ENCODE results near the gene CYGB.
"Not testable (repeated sequence)": the region's sequence is repeated elsewhere in the genome, so short reads cannot be mapped to it uniquely, and the experiment has no call there.

CYGB gene

DNA sequence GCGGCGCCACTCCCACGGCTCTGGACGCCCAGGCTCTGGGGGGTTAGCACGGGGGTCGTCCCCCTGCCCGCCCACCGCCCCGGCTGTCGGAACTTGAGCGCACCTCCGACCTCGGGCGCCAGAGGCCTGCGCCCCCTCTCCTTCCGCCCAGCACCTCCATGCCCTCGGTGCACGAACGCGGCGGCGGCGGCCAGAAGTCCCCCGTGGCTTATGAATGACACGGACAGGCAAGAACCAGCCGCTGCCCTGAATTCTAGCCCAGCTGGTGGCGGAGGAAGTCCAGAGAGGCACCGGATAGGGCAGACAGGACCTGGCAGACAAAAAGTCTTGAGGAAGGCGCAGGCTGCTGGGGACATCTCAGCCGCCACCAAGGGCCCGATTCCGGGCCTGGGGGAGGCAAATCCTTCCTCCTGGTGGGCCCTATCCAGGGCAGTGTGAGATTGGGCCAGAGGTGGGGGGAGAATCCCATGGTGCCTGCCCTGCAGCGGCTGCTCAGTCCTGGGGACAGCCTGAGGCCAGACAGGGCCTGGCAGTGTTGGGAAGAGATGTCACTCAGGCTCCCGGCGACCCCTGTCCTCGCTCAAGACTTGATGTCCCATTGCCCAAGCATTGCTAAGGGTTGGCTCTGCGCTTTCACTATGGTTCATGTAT is 897 bp upstream of the CYGB start:
- no peak for DNase-seq (ENCODE audit: low read depth in 3 of 3)

DNA sequence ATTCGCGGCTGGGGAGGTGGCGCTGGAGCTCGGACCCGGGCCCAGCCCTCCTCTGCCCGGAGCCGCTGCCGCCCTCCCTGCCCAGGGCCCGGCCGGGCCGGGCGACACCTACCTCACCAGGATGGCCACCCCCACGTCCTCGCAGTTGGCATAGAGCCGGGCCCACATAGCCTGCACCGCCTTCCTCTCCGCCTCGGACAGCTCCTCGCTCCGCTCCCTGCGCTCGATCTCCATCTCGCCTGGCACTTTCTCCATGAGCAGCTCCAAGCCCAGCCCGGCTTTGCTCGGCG is 276 bp downstream of the CYGB start:
- no peak for DNase-seq (ENCODE audit: low read depth in 3 of 3)

DNA sequence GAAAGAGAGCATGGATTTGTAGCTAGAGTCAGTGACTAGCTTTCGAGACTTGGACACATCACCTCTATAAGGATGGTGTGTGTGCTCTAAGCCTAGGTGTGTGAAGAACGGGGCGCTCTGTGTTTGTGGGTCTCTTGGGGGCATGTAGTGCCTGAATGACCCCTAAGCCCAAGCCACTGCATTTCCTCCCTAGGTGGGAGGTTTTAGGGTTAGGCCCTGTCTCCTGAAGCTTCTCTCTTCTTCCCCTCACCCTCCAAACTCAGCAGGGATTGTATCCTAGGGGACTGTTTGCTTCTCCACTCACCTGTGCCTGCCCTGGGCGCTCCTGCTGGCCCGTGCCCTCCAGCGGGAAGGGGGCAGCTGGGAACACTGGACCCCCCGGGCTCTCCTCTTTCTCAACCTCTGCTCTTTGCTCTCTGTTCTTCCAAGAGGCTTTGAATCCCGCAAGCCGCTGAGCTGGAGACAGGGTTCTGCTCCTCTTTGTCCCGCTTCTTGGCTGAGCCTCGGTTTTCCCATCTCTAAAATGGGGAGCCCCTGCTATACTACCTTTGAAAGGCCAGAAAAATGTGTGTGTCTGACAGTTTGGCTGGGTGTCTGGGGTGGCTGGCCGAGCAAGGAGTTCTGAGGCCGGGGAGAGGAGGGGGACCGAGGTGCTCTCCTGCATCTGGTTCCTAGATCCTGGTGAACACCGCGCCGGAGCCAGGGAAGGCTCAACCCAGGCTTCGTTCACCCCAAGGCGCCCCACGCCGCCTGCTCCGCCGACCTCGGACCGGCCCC is 810 bp downstream of the CYGB start:
- DNase-seq (ENCODE audit: low read depth in 3 of 3): no peak

DNA sequence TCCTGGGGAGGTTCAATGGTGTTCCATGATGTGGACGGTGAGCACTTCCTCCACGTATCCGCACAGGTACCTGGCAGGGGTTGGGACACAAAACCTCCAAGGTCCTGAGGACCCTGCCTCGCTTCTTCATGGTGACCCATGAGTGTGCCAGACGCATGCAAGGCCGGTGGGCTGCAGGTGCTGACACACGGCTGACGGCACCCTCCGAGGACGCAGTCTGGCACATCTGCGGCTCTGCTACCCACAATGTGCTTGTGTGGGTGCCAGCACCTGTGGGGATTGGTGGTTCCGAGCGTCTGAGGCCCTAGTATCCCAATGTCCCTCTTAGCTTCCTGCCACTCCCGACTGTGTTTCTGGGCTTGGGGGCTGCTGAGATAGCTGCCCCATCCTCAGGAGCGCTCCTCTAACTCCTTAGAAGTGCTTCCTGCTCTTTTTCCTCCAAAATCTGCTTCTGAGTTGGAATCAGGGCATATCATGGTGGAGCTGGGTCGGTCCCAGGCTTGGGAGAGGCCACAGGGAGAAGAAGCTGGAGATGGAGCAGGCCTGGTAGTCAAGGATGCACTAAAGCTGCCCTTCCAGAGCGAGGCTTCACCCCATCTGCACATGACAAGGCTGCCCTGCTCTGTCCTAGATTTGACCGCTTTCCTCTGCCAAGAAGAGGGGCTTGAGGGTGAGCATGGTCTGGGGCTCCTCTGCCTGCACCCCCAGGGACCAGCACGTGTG is 1.6 kb downstream of the CYGB start:
- DNase-seq (ENCODE audit: low read depth in 3 of 3): no peak

DNA sequence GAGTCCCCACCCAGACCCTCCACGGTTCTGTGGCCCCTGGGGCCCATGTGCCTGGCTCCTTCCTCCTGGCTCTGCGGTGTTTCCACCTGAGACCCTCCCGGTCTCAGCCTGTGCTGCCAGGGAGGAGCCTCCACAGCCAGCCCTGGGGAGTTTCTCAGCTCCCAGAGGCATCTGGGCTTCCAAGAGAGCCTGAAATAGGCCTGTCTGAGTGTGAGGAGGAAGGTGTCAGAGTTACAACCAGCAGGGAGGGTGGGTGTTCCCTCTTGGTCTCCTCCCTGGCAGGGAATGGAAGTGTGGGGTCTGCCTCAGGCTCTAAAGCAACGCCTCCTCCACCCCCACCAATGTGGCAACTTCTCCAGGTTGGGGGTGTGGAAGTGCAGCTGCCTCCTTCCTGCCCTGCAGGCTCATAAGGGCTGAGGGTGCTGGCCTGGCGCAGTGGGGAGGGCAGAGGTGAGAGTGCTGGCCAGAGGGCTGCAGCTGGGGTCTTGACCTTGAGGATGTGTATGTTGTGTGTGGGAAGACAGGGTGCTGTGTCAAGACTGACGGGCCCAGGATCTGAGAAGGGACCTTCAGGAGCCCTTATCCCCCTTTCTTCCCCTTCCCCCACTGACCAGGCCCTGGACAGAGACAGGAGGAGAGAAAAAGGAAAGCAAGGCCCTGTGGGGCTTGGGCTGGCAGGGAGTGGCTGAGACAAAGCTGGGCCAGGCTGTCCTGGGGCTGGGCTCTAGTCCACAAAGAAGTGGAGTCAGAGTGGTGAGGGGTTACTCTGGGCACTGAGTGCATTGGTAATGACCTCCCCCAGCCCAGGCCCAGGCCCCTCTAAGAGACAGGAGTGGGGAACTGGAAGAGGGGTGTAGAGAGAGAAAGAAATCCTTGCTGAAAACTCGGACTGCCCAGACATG is 2.4 kb downstream of the CYGB start:
- no peak for DNase-seq (ENCODE audit: low read depth in 3 of 3)

DNA sequence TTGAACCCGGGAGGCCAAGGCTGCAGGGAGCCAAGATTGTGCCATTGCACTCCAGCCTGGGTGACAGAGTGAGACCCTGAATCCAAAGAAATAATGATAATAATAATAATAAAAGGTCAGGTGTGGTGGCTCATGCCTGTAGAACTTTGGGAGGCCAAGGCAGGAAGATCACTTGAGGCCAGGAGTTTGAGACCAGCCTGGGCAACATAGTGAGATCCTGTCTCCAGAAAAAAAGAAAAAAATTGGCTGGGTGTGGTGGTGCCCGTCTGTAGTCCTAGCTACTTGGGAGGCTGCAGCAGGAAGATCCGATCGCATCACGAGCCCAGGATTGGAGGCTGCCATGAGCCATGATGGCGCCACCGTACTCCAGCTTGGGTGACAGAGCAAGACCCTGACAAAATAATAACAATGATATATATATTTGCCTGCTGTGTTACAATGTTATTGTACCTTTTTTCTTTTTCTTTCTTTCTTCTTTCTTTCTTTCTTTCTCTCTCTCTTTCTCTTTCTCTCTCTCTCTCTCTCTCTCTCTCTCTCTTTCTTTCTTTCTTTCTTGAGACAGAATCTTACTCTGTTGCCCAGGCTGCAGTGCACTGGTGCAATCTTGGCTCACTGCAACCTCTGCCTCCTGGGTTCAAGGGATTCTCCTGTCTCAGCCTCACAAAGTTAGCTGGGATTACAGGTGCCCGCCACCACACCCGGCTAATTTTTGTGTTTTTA is 3.7 kb downstream of the CYGB start:
- DNase-seq (ENCODE audit: low read depth in 3 of 3): not testable (repeated sequence)

DNA sequence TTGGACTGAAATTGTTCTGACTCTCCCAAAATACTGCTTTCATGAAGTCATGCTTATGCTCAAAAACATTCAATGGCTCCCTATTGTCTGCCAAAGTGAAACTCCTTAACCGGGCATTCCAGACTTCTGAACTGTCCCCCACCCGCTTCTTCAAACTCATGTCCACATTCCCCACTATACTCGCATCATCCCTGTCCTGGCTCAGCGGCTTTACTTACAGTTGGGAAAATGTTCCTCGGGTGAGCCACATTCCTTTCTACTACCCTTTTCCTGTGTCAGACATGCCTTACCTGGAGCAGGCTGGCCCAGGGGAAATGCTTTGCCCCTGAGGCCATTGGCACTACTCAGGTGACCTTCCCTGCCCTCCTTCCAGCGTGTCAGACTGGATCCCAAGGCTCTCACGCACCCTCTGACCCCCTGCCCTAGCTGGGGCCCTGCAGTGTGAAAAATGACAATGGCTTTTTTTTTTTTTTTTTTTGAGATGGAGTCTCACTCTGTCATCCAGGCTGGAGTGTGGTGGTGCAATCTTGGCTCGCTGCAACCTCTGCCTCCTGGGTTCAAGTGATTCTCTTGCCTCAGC is 5.3 kb downstream of the CYGB start:
- DNase-seq (ENCODE audit: low read depth in 3 of 3): no peak

DNA sequence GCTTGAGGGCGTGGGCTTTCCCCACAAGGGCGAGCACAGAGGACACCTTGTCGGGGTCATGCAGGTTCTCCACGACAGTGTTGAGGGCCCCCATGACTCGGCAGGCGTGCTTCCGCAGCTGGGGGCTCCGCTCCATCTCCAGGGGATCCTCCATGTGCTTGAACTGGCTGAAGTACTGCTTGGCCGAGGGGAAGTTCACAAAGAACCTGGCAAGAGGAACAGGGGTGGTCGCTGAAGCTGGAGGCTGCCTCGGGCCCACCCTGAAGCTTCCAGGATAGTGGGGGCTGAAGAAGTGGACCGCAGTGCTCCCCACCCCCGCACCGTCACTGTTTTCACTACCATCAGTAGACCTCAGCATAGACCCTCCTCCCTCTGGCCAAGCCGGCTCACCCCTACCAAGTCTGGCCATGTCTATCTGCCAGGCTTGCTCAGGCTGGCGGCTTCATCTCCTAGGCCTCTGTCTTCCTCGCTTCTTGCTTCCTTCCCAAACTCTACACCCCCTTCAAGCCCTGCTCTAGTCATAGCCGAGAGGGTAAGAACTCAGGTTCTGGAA is 5.9 kb downstream of the CYGB start:
- DNase-seq (ENCODE audit: low read depth in 3 of 3): no peak

DNA sequence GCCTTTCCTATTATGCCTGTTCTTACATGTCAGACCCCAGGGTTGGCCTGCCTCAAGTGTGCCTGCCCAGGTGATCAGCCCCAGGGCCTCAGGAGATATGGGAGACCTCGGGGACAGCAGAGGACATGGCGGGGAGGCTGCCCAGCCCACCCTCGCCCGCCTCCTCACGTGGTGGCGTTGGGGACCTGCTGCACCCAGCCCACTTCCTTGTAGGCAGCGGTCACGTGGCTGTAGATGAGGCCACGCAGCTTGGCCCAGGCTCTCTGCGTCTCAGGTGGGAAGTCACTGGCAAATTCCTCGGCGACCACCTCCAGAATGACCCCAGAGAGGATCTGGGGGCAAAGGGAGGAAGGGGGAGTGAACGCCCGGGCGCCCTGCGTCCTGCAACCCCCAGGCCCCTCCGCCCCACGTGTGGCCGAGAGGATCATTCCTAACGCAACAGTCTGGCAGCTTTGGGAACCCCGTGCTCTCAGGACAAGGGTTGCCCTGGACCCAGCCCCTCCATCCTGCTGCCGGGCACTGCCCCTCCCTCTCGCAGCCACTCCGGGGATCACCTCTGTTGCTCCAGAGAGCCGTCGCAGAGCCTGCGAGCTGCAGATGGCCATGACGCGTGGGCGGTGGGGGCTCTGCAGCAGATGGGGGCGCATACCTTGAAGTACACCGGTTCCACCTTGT is 6.6 kb downstream of the CYGB start:
- DNase-seq (ENCODE audit: low read depth in 3 of 3): no peak

DNA sequence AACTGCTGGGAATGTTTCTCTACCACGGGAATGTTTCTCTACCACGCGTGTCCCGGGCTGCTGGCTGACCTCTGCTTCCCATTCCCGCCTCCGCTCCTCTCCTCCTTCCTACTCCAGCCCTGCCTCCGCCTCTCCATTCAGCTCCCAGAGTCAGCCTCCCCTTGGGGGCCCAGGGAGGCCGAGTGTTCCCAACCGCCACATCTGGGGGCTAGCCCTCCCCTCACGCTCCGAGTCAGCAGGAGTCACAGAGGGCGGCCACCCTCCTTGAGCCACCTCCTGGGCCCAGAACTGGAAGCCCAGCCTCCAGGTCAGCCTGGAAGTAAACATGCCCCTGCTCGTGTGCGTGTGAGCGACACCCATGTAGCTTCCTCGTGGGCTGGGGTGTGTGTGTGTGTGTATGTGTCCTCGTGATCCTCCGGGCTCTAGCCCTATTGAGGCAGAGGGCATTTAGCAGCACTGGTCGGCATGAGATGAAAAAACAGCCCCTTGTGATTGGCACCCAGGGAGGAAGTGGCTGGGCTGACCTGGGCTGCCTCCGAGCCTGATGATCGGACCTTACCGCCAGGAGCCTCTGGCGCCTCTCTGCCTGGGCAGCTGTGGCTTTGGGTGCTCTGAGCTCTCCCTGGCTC is 7.3 kb downstream of the CYGB start:
- DNase-seq (ENCODE audit: low read depth in 3 of 3): no peak

DNA sequence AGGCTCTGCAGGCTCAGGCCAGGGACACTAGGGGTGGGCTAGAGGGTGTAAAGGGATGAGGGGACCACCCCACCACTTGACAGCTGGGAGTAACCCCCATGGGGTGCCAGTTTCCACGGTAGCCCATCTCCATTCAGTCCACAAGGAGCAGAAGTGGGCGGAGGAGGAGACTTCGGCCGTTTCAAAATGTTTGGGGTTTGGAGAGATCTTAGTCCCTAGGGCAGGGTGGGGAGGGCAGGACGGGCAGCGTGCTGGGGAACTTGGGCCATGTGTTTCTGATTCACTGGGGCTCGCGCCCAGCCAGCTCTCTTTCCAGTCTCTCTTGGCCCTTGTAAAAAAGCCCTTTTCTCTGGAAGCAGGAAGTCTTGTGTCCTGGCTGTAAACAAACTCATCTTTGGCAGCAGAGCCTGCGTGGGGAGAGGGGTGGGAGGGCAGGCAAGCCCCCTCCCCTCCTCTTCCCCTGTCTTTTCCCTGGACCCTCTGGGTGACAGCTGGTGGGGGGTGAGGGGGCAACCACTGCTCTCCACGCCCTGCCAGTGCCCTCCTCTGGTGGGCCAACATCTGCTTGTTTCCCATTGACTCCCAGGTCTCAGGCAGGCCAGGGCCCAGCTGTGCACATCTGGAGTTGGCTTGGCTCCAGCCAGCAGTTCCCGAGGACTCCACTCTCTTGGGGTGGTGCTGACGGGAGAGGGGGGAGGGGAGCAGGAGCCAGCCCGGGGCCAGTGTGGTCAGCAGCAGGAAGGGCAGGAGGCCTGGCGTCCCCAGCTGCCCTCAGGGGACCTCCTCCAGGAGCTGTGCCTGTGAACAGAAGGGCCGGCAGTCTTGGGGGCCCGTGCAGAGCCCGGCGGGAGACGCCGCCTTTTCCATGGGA is 8.1 kb downstream of the CYGB start:
- DNase-seq (ENCODE audit: low read depth in 3 of 3): no peak

DNA sequence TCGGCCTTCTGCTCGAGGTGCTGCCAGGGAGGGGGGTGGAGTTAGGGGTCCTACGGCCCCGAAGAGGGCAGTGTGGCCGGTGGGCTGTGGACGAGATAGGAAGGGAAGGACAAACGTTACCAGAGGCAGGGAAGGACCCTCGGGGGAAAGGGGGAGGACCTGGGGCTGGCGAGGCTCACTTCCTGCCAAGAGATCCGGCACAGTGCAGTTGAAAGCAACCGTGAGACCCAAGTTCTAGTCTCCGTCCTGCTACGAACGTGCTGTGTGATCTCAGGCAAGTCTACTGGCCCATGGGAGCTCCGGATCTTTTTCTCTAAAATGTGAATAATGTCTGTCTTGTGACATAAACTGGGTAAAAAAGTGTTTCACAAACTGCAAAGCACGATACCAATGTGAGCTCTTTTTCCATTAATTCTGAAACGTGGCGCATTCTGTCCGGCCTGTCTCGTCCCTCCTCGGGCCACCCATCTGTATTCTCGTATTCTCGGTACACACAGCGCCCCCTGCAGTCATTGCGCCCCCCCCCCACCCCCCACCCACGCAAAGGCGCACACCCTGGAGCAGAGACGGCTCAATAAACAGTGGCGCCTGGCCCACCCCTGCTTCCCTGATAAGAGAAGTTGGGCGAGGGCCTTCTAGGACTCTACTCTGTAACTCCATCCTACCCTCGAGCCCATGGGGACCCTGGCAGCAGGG is 8.8 kb downstream of the CYGB start:
- DNase-seq (ENCODE audit: low read depth in 3 of 3): no peak

DNA sequence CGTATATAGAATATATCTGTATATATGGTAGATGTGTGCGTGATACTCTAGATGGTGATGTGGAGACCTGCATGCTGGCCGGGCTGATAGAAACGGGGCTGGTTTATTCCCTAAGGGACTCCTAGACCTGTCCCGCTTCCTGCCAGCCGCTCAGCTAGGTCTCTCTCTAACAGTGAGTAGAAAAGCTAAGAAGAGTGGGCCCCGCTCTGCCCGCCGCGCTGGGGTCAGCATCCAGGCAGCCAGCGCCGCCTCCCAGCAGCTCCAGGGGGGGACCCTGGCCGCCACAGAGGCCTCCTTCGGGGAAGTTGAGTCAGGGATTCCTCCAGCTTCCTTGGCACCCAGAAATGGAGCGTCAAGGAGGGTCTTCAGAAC is 9.4 kb downstream of the CYGB start:
- DNase-seq (ENCODE audit: low read depth in 3 of 3): no peak

DNA sequence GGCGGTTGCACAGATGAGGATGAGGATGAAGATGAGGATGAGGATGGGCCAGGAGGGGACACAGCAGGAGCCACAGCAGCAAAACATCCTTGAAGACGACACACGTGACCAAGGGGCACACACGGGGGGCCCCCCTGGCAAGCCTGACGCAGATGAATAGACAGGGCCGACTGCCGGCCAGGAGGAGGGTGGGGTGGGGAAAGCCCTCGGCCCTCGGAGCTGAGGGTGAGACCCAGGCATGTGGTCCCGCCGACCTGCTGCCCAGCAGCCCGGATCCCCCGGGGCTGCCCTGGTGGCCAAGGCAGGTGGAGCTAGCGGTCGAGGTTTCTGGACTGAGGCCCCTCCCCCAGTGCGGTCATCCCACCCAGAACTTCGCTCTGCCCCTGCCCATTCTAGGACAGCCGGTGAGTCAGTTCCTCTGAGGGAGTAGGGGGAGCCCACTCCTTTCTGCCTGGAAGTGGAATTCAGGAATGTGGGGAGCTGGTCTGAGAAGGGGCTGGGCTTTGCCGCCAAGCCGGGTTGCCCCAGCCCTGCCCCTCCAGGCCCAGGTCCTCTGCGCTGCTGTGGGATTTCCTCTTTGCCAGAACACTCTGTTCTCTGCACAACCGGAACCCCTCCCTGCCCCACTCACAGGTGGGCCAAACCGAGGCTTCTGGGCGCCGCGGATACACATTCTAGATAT is 9.9 kb downstream of the CYGB start:
- DNase-seq (ENCODE audit: low read depth in 3 of 3): no peak

DNA sequence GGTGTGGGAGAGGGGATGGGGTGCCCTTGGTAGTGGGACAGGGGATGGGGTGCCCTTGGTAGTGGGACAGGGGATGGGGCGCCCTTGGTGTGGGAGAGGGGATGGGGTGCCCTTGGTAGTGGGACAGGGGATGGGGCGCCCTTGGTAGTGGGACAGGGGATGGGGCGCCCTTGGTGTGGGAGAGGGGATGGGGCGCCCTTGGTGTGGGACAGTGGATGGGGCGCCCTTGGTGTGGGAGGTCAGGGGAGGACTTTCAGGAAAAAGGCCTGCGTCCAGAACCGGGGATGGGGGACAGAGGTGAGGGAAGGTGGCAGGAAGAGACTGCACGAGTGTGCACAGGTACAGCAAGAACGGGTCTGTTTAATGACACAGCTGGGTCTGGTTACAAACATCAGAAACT is 10.5 kb downstream of the CYGB start:
- DNase-seq (ENCODE audit: low read depth in 3 of 3): not testable (repeated sequence)

DNA sequence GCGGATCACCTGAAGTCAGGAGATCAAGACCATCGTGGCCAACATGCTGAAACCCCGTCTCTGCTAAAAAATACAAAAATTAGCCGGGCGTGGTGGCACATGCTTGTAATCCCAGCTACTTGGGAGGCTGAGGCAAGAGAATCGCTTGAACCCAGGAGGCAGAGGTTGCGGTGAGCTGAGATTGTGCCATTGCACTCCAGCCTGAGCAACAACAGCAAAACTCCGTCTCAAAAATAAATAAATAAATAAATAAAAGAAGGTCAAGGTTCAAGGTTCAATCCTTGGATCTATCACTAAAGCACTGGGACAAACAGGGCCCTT is 12.0 kb downstream of the CYGB start:
- DNase-seq (ENCODE audit: low read depth in 3 of 3): not testable (repeated sequence)

DNA sequence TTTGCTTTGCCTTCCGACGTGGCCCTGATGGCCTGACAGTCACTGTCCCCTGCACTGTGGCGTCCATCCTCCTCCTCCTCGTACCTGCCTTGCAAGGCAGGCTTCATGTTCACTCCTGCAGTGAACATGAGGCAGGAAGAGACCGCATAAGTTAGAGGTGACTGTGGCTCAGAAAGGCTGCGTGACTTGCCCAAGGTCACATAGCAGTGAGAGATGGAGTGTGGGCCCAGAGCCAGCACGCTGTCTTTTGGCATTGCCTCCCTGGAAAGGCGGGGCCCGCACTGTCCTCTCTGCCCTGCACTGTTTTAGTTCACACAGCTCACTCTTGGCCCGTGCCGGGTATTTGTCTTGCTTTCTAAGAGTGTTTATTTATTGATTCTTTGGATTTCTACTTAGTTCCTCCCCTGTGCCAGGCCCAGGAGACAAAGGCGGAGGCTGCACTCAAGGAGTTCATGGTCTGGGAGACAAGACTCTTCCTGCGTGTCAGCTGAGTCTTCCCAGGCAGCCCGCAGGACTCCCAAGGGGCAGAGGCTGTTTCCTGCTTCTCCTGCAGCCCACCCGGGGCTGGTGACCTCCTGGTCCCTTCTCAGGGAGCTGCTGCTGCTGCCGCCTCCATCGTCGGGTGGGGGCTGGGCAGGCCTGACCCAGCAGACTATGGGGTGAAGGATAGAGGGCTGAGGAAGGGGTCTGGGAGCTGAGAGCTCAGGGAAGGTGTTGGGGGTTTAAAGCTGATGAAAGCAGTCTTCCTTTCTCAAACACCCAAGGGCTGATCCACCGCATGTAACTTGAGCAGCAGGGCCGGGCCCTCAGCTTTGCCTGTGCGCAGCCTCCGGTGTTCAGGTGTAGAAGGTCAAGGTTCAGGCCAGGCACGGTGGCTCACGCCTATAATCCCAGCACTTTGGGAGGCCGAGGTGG is 12.7 kb downstream of the CYGB start:
- DNase-seq (ENCODE audit: low read depth in 3 of 3): no peak

Data from stimulated activated CD4-positive, alpha-beta T cell treated with anti-CD3 and anti-CD28 coated beads, TNF-alpha, amount 100 ng/mL, for 4 hours (primary cell).